Glutamatergic neuron (in vitro differentiated cells): ENCODE data around the gene DIDO1. TPM values are rescaled to one million over a fixed set of nuclear protein-coding genes. Genes with fewer than 3 reads are reported as not detected.

Source experiments
- DNase-seq: peaks from one replicate; pipeline ENCODE4 v3.0.0; 2022
- H3K27ac Mint-ChIP-seq: one replicate; pipeline ENCODE4 v1.8.0; 2020; ENCODE audit warnings: mild to moderate bottlenecking, mixed read lengths, inconsistent platforms; ENCODE audit not compliant: unreplicated experiment
- H3K27me3 Mint-ChIP-seq: one replicate; pipeline ENCODE4 v1.8.0; 2020; ENCODE audit warnings: mild to moderate bottlenecking, moderate library complexity, mixed read lengths, inconsistent platforms; ENCODE audit not compliant: unreplicated experiment
- H3K36me3 Mint-ChIP-seq: one replicate; pipeline ENCODE4 v1.8.0; 2020; ENCODE audit warnings: mild to moderate bottlenecking, mixed read lengths, inconsistent platforms; ENCODE audit not compliant: unreplicated experiment
- H3K4me1 Mint-ChIP-seq: one replicate; pipeline ENCODE4 v1.8.0; 2020; ENCODE audit warnings: mild to moderate bottlenecking, low read depth, mixed read lengths, inconsistent platforms; ENCODE audit not compliant: unreplicated experiment
- H3K4me3 Mint-ChIP-seq: one replicate; pipeline ENCODE4 v1.8.0; 2020; ENCODE audit warnings: mild to moderate bottlenecking, mixed read lengths, inconsistent platforms; ENCODE audit not compliant: unreplicated experiment
- H3K9me3 Mint-ChIP-seq: one replicate; pipeline ENCODE4 v1.8.0; 2020; ENCODE audit warnings: mild to moderate bottlenecking, moderate library complexity, mixed read lengths, inconsistent platforms; ENCODE audit not compliant: unreplicated experiment
- CTCF ChIP-seq: fragments of 200-600 bp; sonication (generic); IDR thresholded peaks from one replicate; pipeline ENCODE4 v1.5.0; 2021; ENCODE audit not compliant: partially characterized antibody, unreplicated experiment
- total RNA-seq: library from RNA; stranded (reverse); fragmentation: NEBNext Ultra II Directional; extraction: Animal tissue kit (Norgen Biotek cat#: 25700); gene quantifications from one replicate; pipeline ENCODE4 v1.2.1, GENCODE V29; 2021; ENCODE audit not compliant: unreplicated experiment

The DIDO1 gene
- total RNA-seq, 1 donor from 2014 or later = 77.8 TPM

GRCh38 chr20:62864207-62864606, 62.1 kb downstream of the DIDO1 start:
- Mint-ChIP-seq H3K4me3 (no peak overlapping the region), H3K36me3 (peaks cover 5% of the 10 kb centered on the region), H3K27me3 (peaks cover 9% of the 10 kb centered on the region), H3K27ac (no peak overlapping the region), H3K9me3 (peaks cover 14% of the 10 kb centered on the region), H3K4me1 (peaks cover 10% of the 10 kb centered on the region)
- no peak for DNase-seq
- no peak for TF ChIP-seq CTCF

- peak; percentile 94 for DNase-seq
- TF ChIP-seq CTCF = no peak
- H3K4me1 Mint-ChIP-seq = peaks cover 17% of the 10 kb centered on the region
- peaks cover 14% of the 10 kb centered on the region for H3K9me3 Mint-ChIP-seq
- H3K27ac Mint-ChIP-seq = peak within 1 kb of the TSS; percentile 78
- H3K4me3 Mint-ChIP-seq = peak within 1 kb of the TSS; percentile 87
- H3K36me3 Mint-ChIP-seq = peaks cover 11% of the 10 kb centered on the region
- peaks cover 7% of the 10 kb centered on the region for H3K27me3 Mint-ChIP-seq
These were observed 64.5 kb downstream of the DIDO1 start, which contains the start of gene TCFL5 for GRCh38 chr20:62861726-62862336. TSS of gene TCFL5 (minus strand) at chr20:62861822. CDS start at chr20:62861670, 152 bp downstream.

DNA sequence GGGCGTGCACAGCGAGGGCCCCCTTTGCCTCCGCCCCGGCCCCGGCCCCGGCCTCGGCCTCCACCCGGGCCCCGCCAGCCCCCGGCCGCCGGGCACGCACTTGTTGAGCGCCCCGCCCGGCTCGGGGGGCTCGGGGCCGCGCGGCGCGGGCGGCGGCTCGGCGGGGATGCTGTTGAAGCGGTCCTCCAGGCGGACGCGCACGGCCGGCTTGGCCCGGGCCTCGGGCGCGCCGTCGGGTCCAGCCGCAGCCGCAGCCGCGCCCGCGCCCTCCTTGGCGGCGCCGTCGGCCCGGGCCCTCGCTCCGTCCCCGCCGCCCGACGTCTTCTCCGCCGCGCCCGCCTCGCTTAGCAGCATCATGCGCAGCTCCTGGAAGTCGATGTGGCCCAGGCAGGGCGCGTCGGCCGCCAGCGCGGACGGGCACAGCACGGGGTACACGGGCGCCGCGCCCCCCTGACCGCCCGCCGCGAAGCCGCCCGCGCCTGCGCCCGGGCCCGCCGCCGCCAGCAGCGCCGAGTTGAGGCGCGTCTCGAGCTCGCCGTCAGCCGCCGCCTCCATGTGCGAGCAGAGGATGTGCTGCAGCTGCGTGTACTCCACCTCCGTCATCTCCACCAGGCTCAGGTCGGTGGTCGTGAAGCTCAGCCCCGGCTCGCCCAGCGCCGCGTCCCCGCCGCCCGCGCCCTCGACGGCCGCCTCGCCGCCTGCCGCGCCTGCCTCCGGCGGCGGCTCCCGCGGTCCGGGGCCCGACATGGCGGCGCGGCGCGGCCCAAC, 65.2 kb downstream of the DIDO1 start:
- no peak overlapping the region for H3K27ac Mint-ChIP-seq
- peaks cover 11% of the 10 kb centered on the region for H3K36me3 Mint-ChIP-seq
- H3K27me3 Mint-ChIP-seq = peaks cover 7% of the 10 kb centered on the region
- DNase-seq = peak; percentile 53
- H3K4me3 Mint-ChIP-seq = no peak overlapping the region
- TF ChIP-seq CTCF = no peak
- peaks cover 14% of the 10 kb centered on the region for H3K9me3 Mint-ChIP-seq
- peaks cover 17% of the 10 kb centered on the region for H3K4me1 Mint-ChIP-seq

GRCh38 chr20:62860391-62860923, 65.8 kb downstream of the DIDO1 start:
- peaks cover 11% of the 10 kb centered on the region for H3K36me3 Mint-ChIP-seq
- H3K27me3 Mint-ChIP-seq = peaks cover 7% of the 10 kb centered on the region
- peaks cover 14% of the 10 kb centered on the region for H3K9me3 Mint-ChIP-seq
- no peak for DNase-seq
- peak overlapping the region; percentile 87 for H3K4me3 Mint-ChIP-seq
- H3K4me1 Mint-ChIP-seq = peaks cover 17% of the 10 kb centered on the region
- TF ChIP-seq CTCF = no peak
- no peak overlapping the region for H3K27ac Mint-ChIP-seq

DNA sequence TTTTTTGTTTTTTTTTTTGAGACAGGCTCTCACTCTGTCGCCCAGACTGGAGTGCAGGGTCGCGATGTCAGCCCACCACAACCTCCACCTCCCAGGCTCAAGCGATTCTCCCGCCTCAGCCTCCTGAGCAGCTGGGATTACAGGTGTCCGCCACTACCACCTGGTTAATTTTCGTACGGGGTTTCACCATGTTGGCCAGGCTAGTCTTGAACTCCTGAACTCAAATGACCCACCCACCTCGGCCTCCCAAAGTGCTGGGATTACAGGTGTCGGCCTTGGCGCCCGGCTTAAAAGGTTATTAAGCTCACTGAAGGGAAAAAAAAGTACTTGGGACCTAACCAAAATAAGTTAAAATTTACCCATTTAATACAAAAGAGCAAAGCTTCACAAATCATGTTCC, 66.6 kb downstream of the DIDO1 start:
- H3K4me1 Mint-ChIP-seq = peaks cover 17% of the 10 kb centered on the region
- H3K36me3 Mint-ChIP-seq = peaks cover 11% of the 10 kb centered on the region
- peaks cover 7% of the 10 kb centered on the region for H3K27me3 Mint-ChIP-seq
- no peak for TF ChIP-seq CTCF
- DNase-seq = no peak
- no peak overlapping the region for H3K27ac Mint-ChIP-seq
- peak overlapping the region; percentile 87 for H3K4me3 Mint-ChIP-seq
- peaks cover 12% of the 10 kb centered on the region for H3K9me3 Mint-ChIP-seq
